ENCODE results near the gene MYO5A. TPM values are rescaled to one million over a fixed set of nuclear protein-coding genes. Genes with fewer than 3 reads are reported as not detected.

Gene MYO5A
- total RNA-seq, 1 experiment from 2014 or later = 17.6 TPM

DNA sequence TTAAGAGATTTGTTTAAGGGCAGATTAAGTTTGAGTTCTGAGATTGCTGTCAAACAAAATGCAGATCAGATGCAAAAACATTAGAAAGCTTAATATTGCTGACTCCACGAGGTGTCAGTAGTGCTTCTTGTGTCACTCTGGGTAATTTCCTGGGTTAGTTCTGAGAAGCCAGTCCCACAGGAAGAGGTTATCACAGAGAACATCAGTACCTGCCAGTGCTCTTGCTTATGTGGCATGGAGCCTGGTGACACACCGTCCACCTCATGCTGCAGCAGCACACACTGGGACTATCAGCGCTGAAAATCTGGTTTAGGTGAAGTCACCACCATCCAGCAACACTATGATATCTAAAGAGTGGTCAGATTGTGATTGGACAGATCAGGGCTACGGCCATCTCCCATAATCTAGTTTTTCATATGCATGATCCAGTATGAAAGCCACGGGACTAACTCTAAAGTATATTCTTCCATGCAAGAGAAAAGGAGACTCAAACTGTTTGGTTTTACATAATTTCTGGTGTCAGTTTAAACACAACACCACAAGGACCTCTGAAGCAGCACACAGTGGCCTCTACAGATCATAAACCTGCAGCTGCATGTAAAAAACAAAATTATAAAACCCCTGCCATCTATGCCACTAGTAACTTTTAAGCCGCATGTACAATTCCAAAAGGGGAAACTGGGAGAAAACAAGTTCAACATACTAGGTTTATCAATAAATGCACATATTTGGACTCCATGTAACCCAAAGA lies 197.0 kb downstream of the MYO5A start:
- CTCF ChIA-PET = interaction anchor here (0.9 to 2.4 kb wide), 6 partner anchors 9 to 406 kb away, joined by 3 to 7 read pairs (median 4); no protein-coding TSS in a partner anchor
- Histone ChIP-seq H3K9ac (ENCODE audit: low read length) (no peak overlapping the region), H3K27me3 (ENCODE audit: insufficient read depth, low read length) (no peaks in the 10 kb centered on the region), H3K79me2 (ENCODE audit: insufficient read depth, low read length) (no peaks in the 10 kb centered on the region), H3K4me2 (ENCODE audit: low read length) (no peak overlapping the region), H3K9me3 (ENCODE audit: control insufficient read depth in 1 of 2, insufficient read depth in 1 of 2, low read depth in 1 of 2, low read length in 2 of 2) (no peaks in the 10 kb centered on the region), H3K9me2 (ENCODE audit: insufficient read depth) (no peaks in the 10 kb centered on the region), H3K27ac (ENCODE audit: low read depth, low read length) (no peak overlapping the region), H3K4me3 (replicated peaks in 1 of 2; ENCODE audit: low read depth in 1 of 2, low read length in 2 of 2) (no peak overlapping the region), H4K20me1 (ENCODE audit: insufficient read depth) (no peaks in the 10 kb centered on the region), H3K4me1 (ENCODE audit: control insufficient read depth in 1 of 2, insufficient read depth in 2 of 2, low read length in 2 of 2) (peaks cover 0 to 4% of the 10 kb centered on the region in 2 experiments; a peak in 1 of 4 replicates), H2AFZ (ENCODE audit: low read depth, low read length, poor library complexity, severe bottlenecking) (no peak overlapping the region), H3K36me3 (ENCODE audit: control insufficient read depth in 1 of 2, insufficient read depth in 2 of 2, low read length in 2 of 2) (no peaks in the 10 kb centered on the region)
- TF ChIP-seq YY1 (IDR thresholded peaks at IDR 0.05; ENCODE audit: extremely low read depth, insufficient replicate concordance, low read depth, low read length) = no peak
- TF ChIP-seq CTCF (IDR thresholded peaks at IDR 0.05 in 2 of 3, conservative IDR thresholded peaks at IDR 0.05 in 1 of 3; ENCODE audit: borderline replicate concordance in 1 of 3, insufficient read depth in 1 of 3, low read depth in 2 of 3, low read length in 2 of 3) = peak; percentile 6 to 32 (median 32); a peak in 4 of 6 replicates
- peak; percentile 64 for TF ChIP-seq RAD21 (IDR thresholded peaks at IDR 0.05; ENCODE audit: low read depth)
- RAD21 ChIA-PET (ENCODE audit: low non-redundant PET in 1 of 2, low total read pairs in 2 of 2, uncharacterized antibody in 2 of 2, unreplicated experiment in 2 of 2) = interaction anchor here in 1 of 2 experiments (1.0 kb wide), 1 partner anchor 404 kb away, joined by 3 read pairs; no protein-coding TSS in a partner anchor
- POLR2A ChIA-PET = no interaction called here
- no TSS peak for BruUV-seq (replicated peaks)
- peak; percentile 10 for DNase-seq (ENCODE audit: low read depth, low spot score)
- intact Hi-C loops (cut with micrococcal nuclease) = loop anchor here (1.0 kb wide), 1 partner anchor 404 kb away; no protein-coding TSS in a partner anchor
- peak; percentile 69 for ATAC-seq

DNA sequence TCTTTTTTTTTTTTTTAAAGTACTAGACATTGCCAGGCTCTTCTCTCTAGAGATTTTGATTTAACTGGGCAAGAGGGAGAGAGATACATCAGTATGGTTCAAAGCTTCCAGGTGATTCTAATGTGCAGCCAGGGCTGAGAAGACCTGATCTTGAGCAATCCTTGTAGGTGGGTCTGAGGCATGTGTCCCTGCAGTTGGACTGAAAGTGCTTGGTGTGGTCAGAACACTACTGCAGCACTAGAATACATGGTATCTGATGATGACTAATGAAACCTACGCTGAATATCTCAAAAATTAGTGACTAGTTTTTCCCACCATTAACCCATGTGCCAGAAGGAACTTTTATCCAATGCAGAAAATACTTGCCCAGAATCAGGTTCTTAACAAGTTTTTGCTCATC lies 198.7 kb downstream of the MYO5A start:
- H3K27me3 ChIP-seq (ENCODE audit: insufficient read depth, low read length) = no peaks in the 10 kb centered on the region
- H3K27ac ChIP-seq (ENCODE audit: low read depth, low read length) = no peak overlapping the region
- no peak overlapping the region for H2AFZ ChIP-seq (ENCODE audit: low read depth, low read length, poor library complexity, severe bottlenecking)
- no peaks in the 10 kb centered on the region for H3K36me3 ChIP-seq (ENCODE audit: control insufficient read depth in 1 of 2, insufficient read depth in 2 of 2, low read length in 2 of 2)
- no peaks in the 10 kb centered on the region for H3K9me3 ChIP-seq (ENCODE audit: control insufficient read depth in 1 of 2, insufficient read depth in 1 of 2, low read depth in 1 of 2, low read length in 2 of 2)
- H3K9ac ChIP-seq (ENCODE audit: low read length) = no peak overlapping the region
- H3K79me2 ChIP-seq (ENCODE audit: insufficient read depth, low read length) = no peaks in the 10 kb centered on the region
- H3K4me3 ChIP-seq (replicated peaks in 1 of 2; ENCODE audit: low read depth in 1 of 2, low read length in 2 of 2) = no peak overlapping the region
- peaks cover 0 to 2% of the 10 kb centered on the region in 2 experiments; a peak in 1 of 4 replicates for H3K4me1 ChIP-seq (ENCODE audit: control insufficient read depth in 1 of 2, insufficient read depth in 2 of 2, low read length in 2 of 2)
- DNase-seq (ENCODE audit: low read depth, low spot score) = no peak
- intact Hi-C loops (cut with micrococcal nuclease) = no loop called here
- ChIA-PET RAD21 (ENCODE audit: low non-redundant PET in 1 of 2, low total read pairs in 2 of 2, uncharacterized antibody in 2 of 2, unreplicated experiment in 2 of 2) (no interaction called here), POLR2A (no interaction called here), CTCF (no interaction called here)
- H3K9me2 ChIP-seq (ENCODE audit: insufficient read depth) = no peaks in the 10 kb centered on the region
- ATAC-seq = no peak
- no peak overlapping the region for H3K4me2 ChIP-seq (ENCODE audit: low read length)
- no peak for TF ChIP-seq YY1 (IDR thresholded peaks at IDR 0.05; ENCODE audit: extremely low read depth, insufficient replicate concordance, low read depth, low read length)
- TF ChIP-seq, protein P1, sequence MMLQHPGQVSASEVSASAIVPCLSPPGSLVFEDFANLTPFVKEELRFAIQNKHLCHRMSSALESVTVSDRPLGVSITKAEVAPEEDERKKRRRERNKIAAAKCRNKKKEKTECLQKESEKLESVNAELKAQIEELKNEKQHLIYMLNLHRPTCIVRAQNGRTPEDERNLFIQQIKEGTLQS (IDR thresholded peaks at IDR 0.05) = no peak
- no peak for TF ChIP-seq EZH2phosphoT487 (IDR thresholded peaks at IDR 0.05; ENCODE audit: borderline replicate concordance)
- TF ChIP-seq POLR2A (IDR thresholded peaks at IDR 0.05; ENCODE audit: borderline replicate concordance, extremely low read depth, insufficient read depth, insufficient read length) = no peak
- no peak for TF ChIP-seq SIN3A (IDR thresholded peaks at IDR 0.05; ENCODE audit: low read depth)
- H4K20me1 ChIP-seq (ENCODE audit: insufficient read depth) = no peaks in the 10 kb centered on the region
- no TSS peak for BruUV-seq (replicated peaks)

Data from HCT116 (cell line).